Activated naive CD8-positive, alpha-beta T cell treated with anti-CD3 and anti-CD28 coated beads, Interleukin-2, amount 10 ng/mL, durations not matched to agents 7 days and 5 days (primary cell): ENCODE measurements around the gene NR1H4. TPM values are rescaled to one million over a fixed set of nuclear protein-coding genes. Genes with fewer than 3 reads are reported as not detected.

Experiments
- ATAC-seq: fragments of 150-1000 bp; cut with Tn5 transposase; one replicate; pipeline ENCODE4 v1.10.0; 2021; ENCODE audit warnings: low read depth, moderate library complexity
- POLR2A ChIA-PET: fragments of 350-600 bp; sonication (Branson Sonifier 250); formaldehyde crosslinking; loops from one replicate; lab custom pipeline; 2021; ENCODE audit warnings: antibody characterized with exemption; lab: Charles Lee
- DNase-seq: peaks from one replicate; pipeline ENCODE4 v3.0.0; 2021
- H3K27ac Mint-ChIP-seq: one replicate; pipeline ENCODE4 v1.8.0; 2022; ENCODE audit warnings: mild to moderate bottlenecking, mixed read lengths
- H3K27me3 Mint-ChIP-seq: one replicate; pipeline ENCODE4 v1.8.0; 2022; ENCODE audit warnings: mild to moderate bottlenecking, moderate library complexity, mixed read lengths
- H3K36me3 Mint-ChIP-seq: one replicate; pipeline ENCODE4 v1.8.0; 2021; ENCODE audit warnings: mild to moderate bottlenecking, mixed read lengths
- H3K4me1 Mint-ChIP-seq: one replicate; pipeline ENCODE4 v1.8.0; 2021; ENCODE audit warnings: mixed read lengths
- H3K4me3 Mint-ChIP-seq: one replicate; pipeline ENCODE4 v1.8.0; 2022; ENCODE audit warnings: mild to moderate bottlenecking, moderate library complexity, mixed read lengths
- H3K9me3 Mint-ChIP-seq: one replicate; pipeline ENCODE4 v1.8.0; 2021; ENCODE audit warnings: mixed read lengths
- total RNA-seq, 2 experiments: library from RNA; stranded (reverse); gene quantifications; one replicate each; pipeline ENCODE4 v1.2.3, GENCODE V29; 2021

Gene NR1H4
- total RNA-seq, 2 experiments from 2014 or later, result not detected

DNA sequence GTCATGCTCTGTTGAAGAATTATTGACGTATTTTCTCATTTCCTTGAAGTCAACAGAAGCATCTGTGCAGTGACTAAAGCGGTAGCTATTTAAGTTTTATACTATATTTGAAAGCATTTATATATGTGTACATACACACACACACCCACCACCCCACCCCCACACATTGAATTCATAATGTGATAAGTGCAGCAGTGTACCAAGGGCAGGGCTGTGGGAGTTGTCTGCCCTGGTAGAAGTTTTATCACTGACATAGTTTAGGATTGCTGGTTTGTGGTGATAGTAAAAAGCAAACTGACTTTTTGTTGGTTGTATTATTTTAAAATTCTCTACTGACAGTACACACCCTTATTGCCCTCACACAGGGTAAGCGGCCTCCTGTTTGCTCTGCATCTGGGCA lies 138.9 kb downstream of the NR1H4 start:
- H3K4me1 Mint-ChIP-seq, result no peaks in the 10 kb centered on the region

More for the DNA sequence above, 138.9 kb downstream of the NR1H4 start:
- no peak overlapping the region for H3K4me3 Mint-ChIP-seq
- ATAC-seq, result no peak
- DNase-seq, result no peak
- H3K36me3 Mint-ChIP-seq, result no peaks in the 10 kb centered on the region
- H3K9me3 Mint-ChIP-seq, result no peaks in the 10 kb centered on the region
- H3K27ac Mint-ChIP-seq, result no peak overlapping the region
- POLR2A ChIA-PET, result no interaction called here
- peaks cover 2% of the 10 kb centered on the region for H3K27me3 Mint-ChIP-seq

Other genes starting within 250 kb of the NR1H4 start
- gene DEPDC4, start 206.8 kb upstream of the NR1H4 start, total RNA-seq, result 1 to 10 TPM; 2.0 to 2.3 TPM
- 10 to 100 TPM; 37.2 to 37.8 TPM for gene SCYL2, start 206.7 kb upstream of the NR1H4 start, total RNA-seq
- not detected for gene SLC17A8, start 116.8 kb upstream of the NR1H4 start, total RNA-seq
- gene GAS2L3, start 99.8 kb downstream of the NR1H4 start, total RNA-seq, result 1 to 10 TPM; 4.2 to 4.8 TPM